ENCODE measurements around the gene SLC30A5.

Gene SLC30A5

GRCh38 chr5:69052181-69052580 is 41.6 kb upstream of the SLC30A5 start:
- in situ Hi-C loops (cut with MboI; ENCODE audit: low pct_unique_long_range_greater_than_20kb, low sequenced_read_pairs, unreplicated experiment) = no loop called here
- no peak for TF ChIP-seq CTCF (IDR thresholded peaks at IDR 0.05; ENCODE audit: extremely low read depth, insufficient read depth, missing control alignments)
- DNase-seq (ENCODE audit: low spot score) = no peak

- in situ Hi-C loops (cut with MboI; ENCODE audit: low pct_unique_long_range_greater_than_20kb, low sequenced_read_pairs, unreplicated experiment) = loop anchor here (25.0 kb wide), 1 partner anchor 287 kb away; the partner anchor contains the start of genes AK6, RAD17 and TAF9
- no peak for TF ChIP-seq CTCF (IDR thresholded peaks at IDR 0.05; ENCODE audit: extremely low read depth, insufficient read depth, missing control alignments)
- DNase-seq (ENCODE audit: low spot score) = no peak
Observed at GRCh38 chr5:69074664-69075521, 18.9 kb upstream of the SLC30A5 start.

- TF ChIP-seq CTCF (IDR thresholded peaks at IDR 0.05; ENCODE audit: extremely low read depth, insufficient read depth, missing control alignments) = no peak
- no peak for DNase-seq (ENCODE audit: low spot score)
- in situ Hi-C loops (cut with MboI; ENCODE audit: low pct_unique_long_range_greater_than_20kb, low sequenced_read_pairs, unreplicated experiment) = loop anchor here (25.0 kb wide), 1 partner anchor 287 kb away; the partner anchor contains the start of genes AK6, RAD17 and TAF9
Observed at GRCh38 chr5:69075522-69076179, 18.2 kb upstream of the SLC30A5 start.

- no peak for DNase-seq (ENCODE audit: low spot score)
- TF ChIP-seq CTCF (IDR thresholded peaks at IDR 0.05; ENCODE audit: extremely low read depth, insufficient read depth, missing control alignments) = no peak
- in situ Hi-C loops (cut with MboI; ENCODE audit: low pct_unique_long_range_greater_than_20kb, low sequenced_read_pairs, unreplicated experiment) = loop anchor here (25.0 kb wide), 1 partner anchor 283 kb away; the partner anchor contains the start of genes AK6, RAD17 and TAF9
Observed at GRCh38 chr5:69078921-69079540, 14.8 kb upstream of the SLC30A5 start.

- TF ChIP-seq CTCF (IDR thresholded peaks at IDR 0.05; ENCODE audit: extremely low read depth, insufficient read depth, missing control alignments) = no peak
- in situ Hi-C loops (cut with MboI; ENCODE audit: low pct_unique_long_range_greater_than_20kb, low sequenced_read_pairs, unreplicated experiment) = loop anchor here (25.0 kb wide), 1 partner anchor 283 kb away; the partner anchor contains the start of genes AK6, RAD17 and TAF9
- no peak for DNase-seq (ENCODE audit: low spot score)
Observed at GRCh38 chr5:69079556-69079955, 14.3 kb upstream of the SLC30A5 start.

- DNase-seq (ENCODE audit: low spot score) = no peak
- peak; percentile 4 for TF ChIP-seq CTCF (IDR thresholded peaks at IDR 0.05; ENCODE audit: extremely low read depth, insufficient read depth, missing control alignments)
- in situ Hi-C loops (cut with MboI; ENCODE audit: low pct_unique_long_range_greater_than_20kb, low sequenced_read_pairs, unreplicated experiment) = loop anchor here (25.0 kb wide), 1 partner anchor 279 kb away; the partner anchor contains the start of genes AK6, RAD17 and TAF9
Observed at GRCh38 chr5:69083412-69083811, 10.4 kb upstream of the SLC30A5 start.
